Islet precursor cell (in vitro differentiated cells): Measurements from ENCODE around the gene TMIGD1.

ENCODE experiments used
- DNase-seq: peaks from one replicate; pipeline ENCODE4 v3.0.0-alpha.2; 2018

TMIGD1 gene

GRCh38 chr17:30333503-30334360 is at the start of gene TMIGD1:
TMIGD1 (minus strand) TSS chr17:30334057; CDS start chr17:30332133, 1,924 bp downstream.
- peak; percentile 14 for DNase-seq

- no peak for DNase-seq
These were observed 48.5 kb upstream of the TMIGD1 start for GRCh38 chr17:30382345-30382744.

DNA sequence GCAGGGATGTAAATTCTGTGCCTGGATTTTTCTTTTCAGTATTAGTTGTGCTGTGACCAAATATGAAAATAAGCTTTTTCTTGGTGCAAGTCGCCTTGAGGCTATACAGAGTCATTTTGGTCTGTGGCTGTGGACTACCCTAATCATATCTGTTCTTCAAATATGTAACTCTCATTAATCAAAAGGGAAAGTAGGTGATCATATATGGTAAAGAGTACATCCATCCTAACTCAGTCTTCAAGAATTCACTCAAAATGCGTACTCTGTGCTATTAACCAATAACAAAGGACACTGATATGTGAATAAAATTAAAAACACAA is 47.4 kb upstream of the TMIGD1 start:
- DNase-seq: no peak

DNA sequence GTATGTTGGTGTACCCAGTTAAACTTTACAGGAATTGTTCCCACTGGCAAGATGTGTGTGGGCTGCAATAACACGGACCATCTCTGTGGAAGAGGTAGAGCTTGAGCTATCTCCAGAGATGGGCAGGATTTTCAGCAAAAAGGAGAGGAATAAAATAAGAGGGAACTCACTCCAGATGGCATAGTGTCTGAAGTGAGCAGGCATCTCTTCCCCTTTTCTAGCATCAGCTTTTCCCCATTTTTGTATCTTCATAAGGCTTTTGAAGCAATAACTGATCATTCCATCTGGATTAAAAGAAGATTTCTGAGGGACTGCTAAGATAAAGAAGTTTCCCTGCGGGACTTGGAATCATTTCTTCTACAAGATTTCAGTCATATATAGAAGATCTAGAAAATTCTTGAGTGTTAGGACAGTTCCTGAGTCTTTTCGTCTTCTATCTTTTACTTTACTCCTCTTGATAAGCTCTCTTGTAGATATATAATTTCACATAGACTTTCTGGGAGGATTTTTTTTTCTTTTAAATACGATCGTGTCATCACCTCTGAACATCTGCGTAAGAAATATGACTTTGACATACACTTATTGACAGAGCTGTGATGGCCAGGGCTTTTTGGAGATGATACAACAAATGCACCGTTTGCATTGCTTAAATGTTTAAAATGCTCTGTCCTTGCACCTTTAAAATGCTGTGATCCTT is 46.9 kb upstream of the TMIGD1 start:
- DNase-seq: no peak

GRCh38 chr17:30379903-30380381 is 46.1 kb upstream of the TMIGD1 start:
- DNase-seq: no peak

- peak; percentile 74 for DNase-seq
These were observed 45.5 kb upstream of the TMIGD1 start for GRCh38 chr17:30379303-30379902.

DNA sequence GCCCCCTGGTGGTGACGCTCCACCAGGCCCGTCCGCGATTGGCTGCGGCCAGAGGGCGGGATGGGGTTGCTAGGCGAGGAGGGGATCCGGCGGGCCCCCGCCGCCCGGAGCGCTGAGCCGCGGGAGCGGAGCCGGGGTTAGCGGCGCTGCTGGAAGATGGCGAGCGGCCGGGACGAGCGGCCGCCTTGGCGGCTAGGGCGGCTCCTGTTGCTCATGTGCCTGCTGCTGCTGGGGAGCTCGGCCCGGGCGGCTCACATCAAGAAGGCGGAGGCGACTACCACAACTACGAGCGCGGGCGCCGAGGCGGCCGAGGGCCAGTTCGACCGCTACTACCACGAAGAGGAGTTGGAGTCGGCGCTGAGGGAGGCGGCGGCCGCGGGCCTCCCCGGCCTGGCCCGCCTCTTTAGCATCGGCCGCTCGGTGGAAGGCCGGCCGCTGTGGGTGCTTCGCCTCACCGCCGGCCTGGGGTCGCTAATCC is 45.0 kb upstream of the TMIGD1 start, which contains the start of gene CPD:
Gene CPD (plus strand): TSS at position 103 of the 478 bp plus-strand sequence. CDS start 54 bp downstream, at position 157.
- peak; percentile 99 for DNase-seq

DNA sequence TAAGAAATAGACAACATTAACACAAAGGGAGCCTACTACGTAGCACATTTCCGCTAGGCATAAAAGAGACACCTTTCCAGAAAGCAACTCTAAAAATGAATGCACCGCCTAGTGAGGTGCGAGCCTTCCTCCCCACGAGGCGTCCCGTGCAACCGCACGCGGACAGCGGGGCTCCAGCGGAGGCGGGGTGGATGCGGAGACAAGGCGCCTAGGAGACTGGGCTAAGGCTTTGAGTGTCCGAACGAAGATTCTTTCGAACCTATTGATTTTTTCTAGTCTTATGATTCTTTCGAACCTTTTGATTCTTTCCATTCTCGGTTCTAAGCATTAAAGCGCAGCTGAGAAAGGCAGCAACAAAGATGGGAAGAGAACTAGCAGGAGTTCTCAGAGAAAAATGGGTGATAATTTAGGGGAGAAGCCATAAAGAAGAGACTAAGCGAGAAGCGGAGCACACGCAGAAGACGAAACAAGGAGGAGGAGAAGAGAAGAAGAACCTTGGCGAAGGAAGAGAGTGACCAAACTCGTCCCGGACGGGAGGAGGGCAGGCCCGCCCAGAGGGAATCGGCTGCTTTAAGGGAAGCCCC is 44.5 kb upstream of the TMIGD1 start:
- DNase-seq: no peak

DNA sequence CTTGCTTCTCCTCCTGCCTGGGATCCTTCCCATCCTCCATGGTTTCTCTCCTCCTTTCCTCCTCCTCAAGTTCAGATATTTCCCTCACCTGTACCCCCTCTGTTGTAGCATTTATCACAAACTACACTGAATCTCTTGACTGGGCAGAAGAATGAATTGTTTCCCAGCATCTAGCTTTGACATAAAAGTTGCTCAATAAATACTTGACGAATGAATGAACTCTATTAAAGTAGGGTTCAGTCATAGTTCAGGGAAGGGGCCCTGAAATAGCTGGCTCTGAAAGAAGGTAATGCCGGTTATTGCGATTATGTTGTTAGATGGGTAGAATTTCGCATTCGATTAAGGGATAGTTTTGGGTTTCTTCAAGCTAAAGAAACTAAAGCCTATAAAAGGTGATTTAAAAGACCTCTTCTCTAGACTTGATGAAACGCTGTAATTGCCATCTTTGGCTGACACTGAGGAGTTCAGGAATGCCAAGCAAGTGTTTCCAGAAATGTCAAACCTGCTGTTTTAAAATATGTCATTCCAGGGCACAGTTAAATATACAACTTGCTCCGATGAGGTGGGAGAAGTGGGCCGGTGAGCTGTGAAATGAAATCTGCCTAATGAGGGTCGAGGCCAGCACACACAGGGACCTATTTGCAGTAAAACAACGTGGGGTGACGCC is 43.9 kb upstream of the TMIGD1 start:
- no peak for DNase-seq

DNA sequence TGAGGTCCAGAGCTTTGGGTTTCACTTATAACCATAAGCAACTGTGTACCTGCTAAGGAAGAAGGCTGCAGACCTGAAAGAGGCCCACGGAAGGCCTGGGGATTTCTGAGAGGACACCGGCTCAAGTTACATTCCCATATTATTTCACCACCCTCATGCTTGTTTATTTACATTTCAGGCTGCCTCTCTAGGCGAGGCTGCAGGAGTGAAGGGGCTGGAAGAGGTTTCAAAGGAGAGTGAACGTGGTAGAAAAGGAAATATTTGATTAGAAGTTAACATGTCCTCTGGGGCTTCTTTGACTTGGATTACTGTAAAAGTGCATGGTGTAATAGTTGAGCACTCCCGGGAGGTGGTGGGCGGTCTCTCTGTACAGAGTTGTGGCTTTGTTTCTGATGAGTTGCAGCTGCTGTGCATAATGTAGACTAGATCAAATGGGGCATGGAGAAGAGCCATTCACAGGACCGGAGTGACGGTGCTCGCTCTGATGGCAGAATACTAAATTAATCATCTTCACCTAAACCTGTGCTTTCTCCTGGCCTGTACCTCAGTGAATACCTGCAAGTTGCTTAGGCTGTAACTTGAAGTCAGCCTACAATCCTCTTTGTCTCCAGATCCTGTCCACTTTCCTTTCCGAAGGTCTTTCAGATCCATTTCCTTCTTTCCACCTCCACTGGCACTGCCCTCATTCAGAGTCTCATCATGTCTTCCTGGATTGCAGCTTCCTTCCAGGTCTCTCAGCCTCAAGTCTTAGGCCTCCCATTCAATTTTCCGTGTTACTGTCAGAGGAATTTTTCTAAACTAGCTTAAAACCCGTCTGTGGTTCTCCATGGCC is 43.0 kb upstream of the TMIGD1 start:
- no peak for DNase-seq

- DNase-seq: no peak
These were observed 41.8 kb upstream of the TMIGD1 start for GRCh38 chr17:30375661-30376060.

DNA sequence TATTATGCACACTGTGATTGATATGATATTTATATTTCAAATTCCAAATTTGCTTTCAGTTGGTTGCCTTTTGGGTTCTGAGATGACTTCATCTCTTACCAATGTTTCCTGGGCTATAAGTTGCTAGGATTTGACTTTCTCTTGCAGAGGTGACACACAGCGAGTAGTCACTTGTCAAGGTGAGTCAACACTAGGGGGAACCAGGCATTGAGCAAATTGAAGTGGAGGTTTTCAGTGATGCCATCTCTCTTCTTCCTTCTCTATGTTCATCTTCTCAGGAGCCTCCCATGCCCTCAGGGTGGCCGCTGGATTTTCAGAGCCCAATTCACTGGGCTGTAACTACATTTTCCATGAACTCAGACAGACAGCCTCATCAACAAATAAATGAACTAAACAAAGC is 38.9 kb upstream of the TMIGD1 start:
- peak; percentile 65 for DNase-seq

GRCh38 chr17:30369995-30370394 is 36.1 kb upstream of the TMIGD1 start:
- DNase-seq: no peak

DNA sequence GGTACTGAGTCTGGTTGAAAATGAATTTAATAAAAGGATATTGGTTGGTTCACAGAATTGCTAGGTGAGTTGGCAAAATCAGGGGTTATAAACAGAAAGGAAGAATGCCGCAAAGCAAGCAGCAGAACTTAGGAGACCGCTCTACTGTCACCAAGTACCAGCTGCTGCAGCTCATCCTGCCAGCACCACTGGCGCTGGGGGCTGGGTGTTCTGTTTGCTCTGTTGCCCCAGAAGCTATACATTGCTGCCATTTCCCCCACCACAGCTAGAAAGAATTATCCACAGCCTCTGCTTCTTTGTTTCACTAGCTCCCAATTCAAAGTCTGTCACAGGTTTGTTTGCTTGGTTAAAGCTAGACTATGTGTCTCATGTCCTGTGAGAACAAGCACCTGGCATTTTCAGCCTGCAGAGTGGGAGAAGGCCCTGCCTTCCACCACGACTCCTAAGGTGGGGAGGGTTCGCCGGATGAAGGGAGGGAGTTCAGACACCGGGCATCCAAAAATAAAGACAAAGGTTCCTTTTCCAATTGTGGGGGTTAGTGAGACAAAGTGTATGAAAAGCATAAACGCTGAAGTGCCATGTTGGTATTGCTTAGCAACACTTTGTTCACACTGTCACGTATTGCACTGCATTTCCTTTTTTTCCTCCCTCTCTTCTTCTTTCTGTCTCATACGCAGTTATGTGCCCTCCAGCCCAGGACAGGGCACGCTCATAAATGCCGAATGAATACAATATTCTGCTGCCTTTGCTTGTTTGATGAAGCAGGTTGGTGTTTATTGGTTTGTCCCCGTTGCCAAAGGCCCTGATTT is 35.3 kb upstream of the TMIGD1 start:
- DNase-seq: no peak

DNA sequence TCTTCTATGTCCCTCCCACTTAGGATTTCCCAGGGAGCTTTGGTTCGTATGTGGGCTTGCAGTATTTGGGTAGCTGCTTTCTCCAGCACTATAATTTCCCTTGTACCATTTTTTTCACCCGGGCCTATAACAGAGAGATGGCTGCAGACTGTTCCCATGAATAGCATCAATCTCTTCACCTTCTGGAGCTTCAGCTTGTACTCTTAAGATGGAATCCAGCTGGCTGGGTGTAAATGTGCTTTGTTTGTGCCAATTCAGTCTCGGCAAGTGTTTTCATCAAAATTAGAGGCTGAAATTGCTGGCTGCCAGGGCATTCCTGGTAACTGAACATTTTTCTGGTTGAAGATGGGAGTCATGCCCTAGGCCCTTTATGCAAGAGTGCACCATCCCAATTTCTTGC is 32.7 kb upstream of the TMIGD1 start:
- no peak for DNase-seq

DNA sequence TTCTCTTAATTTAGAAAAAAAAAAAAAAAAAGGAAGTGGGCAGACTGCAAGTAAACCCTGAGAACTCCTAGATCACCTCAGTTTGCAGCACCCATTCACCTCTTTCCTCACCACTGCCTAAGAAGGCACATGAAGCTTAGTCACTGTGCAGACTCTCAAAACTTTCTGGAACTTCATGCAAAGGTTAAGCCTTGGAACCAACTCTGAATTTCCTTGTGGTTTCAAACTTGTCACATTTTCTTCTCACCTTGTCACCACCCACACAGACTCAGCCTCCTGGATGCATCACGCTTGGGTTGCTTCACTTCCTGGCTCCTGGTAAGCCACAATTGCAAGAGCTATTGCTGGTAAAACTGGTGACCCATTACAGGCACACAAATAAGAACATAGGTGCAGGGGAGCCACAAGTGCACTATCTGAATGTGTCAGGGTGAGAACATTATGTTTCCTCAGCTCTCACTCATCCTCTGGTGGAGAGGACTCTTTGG is 29.9 kb upstream of the TMIGD1 start:
- DNase-seq: no peak

- no peak for DNase-seq
These were observed 28.0 kb upstream of the TMIGD1 start for GRCh38 chr17:30361766-30362279.

DNA sequence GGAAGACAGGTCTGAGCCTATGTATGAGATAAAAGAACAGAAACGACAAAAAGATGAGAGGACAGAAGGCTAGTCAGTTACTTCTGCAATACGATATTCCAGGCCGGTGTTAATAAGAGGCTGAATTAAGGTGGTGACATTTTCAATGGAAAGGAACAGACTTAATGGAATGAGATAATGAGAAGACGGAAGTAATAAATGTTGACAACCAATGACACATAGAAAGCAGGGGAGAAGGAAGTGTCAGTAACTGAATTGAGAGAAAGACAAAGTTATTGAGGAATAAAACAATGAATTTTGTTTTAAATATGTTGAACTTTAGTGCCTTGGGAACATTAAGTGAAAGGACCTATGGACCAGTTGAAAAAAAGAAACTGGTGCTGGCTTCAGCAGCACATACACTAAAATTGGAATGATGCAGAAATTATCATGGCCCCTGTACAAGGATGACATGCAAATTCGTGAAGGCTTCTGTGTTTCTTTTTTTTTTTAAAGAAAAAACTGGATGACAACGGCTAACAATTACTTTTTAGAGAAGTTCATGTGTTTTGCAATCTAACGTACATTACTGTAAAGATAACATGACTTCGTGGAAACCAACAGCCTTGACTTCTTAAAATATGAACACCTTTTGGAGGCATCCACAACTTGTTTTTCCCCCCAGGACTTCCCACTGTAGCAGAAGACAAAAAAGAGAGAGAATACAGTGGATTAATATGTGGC is 26.4 kb upstream of the TMIGD1 start:
- no peak for DNase-seq

DNA sequence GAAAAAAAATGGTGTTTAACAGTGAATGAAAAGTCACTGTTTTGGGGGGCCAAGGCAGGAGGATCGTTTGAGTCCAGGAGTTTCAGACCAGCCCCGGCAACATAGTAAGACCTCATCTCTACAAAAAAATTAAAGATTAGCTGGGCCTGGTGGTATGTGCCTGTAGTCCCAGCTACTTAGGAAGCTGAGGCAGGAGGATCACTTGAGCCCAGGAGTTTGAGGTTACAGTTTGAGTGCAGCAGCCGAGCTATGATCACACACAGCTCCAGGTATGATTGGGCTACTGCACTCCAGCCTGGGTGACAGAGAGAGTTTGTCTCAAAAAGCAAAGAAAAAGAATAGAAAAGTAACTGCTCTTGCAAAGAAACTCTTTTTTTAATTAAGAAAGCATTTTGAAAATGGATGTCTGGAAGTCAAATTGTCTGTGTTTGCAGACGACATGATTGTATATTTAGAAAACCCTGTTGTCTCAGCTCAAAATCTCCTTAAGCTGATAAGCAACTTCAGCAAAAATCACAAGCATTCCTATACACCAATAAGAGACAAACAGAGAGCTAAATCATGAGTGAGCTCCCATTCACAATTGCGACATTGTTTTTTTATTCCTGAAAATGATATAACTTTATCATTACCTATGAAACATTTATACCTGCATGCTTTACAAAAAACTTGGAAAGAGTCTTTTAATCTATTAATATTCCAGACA is 24.4 kb upstream of the TMIGD1 start:
- no peak for DNase-seq
